ENCODE results near the gene SLC9A9.

- TF ChIP-seq CTCF (IDR thresholded peaks at IDR 0.05; ENCODE audit: poor library complexity, severe bottlenecking) (no peak), POLR2AphosphoS5 (IDR thresholded peaks at IDR 0.05) (no peak), RAD21 (conservative IDR thresholded peaks at IDR 0.05) (no peak), SMC3 (conservative IDR thresholded peaks at IDR 0.05; ENCODE audit: poor library complexity) (no peak), EP300 (conservative IDR thresholded peaks at IDR 0.05; ENCODE audit: poor library complexity, severe bottlenecking) (no peak), TAF1 (IDR thresholded peaks at IDR 0.05; ENCODE audit: low read depth) (no peak), REST (IDR thresholded peaks at IDR 0.05; ENCODE audit: borderline replicate concordance) (no peak), EZH2 (IDR thresholded peaks at IDR 0.05; ENCODE audit: borderline replicate concordance, insufficient read depth, low read length, poor library complexity, severe bottlenecking) (no peak), MXI1 (conservative IDR thresholded peaks at IDR 0.05; ENCODE audit: poor library complexity, severe bottlenecking) (no peak)
Observed at GRCh38 chr3:143271136-143271535, 577.1 kb downstream of the SLC9A9 start.
